Umbilical cord (tissue), 2 donors: ENCODE measurements around the gene DNMT3A. TPM values are rescaled to one million over a fixed set of nuclear protein-coding genes. Genes with fewer than 3 reads are reported as not detected.

Experiments used
- DNase-seq: peaks from one replicate; pipeline ENCODE4 v3.0.0-alpha.2; 2015; ENCODE audit warnings: low spot score
- total RNA-seq: library from RNA; depleted of rRNA; stranded (reverse); fragments of >200 nt; gene quantifications from one replicate; pipeline ENCODE4 v1.2.3, GENCODE V29; 2014; ENCODE audit warnings: low replicate concordance; ENCODE audit not compliant: insufficient read depth

DNMT3A gene
- total RNA-seq = 40.2 TPM

DNA sequence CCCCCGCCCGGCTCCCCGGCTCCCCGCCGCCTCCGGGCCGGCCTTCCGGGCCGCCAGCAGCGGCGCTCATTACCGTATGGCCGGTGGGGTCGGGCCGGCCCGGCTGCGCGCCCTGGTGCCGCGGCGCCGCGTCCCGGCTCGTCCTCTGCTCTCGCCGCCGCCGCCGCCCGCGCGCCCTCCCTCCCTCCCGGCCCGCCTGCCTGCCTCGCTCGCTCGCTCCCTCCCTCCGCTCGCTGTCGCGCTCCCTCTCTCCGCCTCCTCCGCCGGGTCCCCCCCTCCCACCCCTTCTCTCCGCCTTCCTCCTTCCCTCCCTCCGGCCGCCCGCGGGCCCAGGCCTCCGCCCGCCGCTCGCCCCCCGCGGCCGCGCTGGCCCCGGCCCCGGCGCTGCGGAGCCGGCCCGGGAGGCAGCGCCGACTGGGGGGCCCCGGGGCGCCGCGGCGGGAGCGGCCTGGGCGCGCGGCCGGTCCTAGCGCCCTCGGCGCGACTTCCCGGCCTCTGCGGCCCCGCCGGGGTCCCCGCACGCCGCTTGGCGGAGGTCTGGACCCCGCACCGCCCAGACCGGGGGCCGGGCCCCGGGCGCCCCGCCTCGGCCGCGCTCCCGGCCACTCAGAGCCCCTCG, at the start of gene DNMT3A:
DNMT3A (minus strand) TSS at position 173 of the 619 bp plus-strand sequence. CDS start 27,941 bp downstream, outside the sequence.
- peak; percentile 86 for DNase-seq

DNA sequence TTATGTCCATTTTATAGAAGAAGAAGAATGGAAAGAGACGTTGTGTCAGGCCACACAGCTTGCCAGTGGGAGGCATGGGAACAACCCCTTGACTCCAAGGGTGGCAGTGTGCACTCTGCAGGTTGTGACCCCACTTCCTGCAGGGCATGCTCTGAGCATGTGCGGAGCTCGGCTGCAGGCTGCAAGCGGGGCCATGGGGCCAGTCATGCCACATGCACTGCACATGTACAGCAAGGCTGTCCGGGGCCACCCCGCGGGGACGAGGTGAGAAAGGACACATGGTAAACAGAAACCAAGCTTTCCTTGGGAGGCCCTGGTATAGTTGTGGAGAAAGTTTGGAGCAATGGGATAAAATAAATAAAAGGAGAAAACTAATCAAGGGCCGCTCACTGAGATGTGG, 47.4 kb upstream of the DNMT3A start:
- no peak for DNase-seq

DNA sequence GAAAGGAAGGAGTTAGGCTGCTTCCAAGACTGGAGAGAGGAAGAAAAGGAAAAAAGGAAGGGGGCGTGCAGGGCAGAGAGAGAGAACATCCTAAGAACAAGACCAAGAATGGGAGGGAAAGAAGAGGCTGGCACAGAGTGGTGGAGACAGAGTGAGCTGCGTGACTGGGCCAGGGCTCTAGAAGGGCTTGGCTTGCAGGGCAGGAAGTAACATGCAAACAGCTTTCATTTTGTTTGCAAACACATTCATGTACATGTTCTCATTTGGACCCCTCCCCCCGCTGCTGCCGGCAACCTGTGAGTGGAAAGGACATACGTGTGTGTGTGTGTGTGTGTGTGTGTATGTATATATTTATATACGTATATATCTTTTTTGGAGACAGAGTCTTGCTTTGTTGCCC, 46.8 kb upstream of the DNMT3A start:
- DNase-seq = no peak

DNA sequence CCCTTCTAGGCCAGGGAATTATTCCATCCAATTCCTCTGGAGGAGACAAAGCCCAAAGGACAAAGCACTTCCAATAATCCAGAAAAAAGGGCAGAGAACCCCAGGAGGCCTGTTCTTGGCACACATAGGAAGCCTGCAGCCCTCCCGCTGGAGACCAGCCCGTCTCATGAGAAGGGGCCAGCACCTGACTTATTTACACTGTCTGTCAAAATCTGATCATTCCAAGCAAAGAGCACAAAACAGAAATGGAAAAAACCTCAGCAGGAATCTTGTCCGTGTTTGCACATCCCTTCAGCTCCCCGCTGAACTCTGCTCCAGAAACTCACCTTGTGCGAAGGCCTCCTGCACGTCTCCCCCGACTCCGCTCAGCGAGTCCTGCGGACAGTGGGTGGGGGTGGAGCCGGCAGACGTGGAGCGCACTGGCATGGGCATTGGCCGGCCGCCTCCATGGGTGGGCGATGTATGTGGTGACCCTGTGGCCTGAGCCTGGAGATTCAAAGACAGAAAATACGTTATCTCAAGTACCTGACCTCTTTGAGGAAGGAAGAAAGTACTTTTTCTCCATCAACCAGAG, 46.2 kb upstream of the DNMT3A start:
- DNase-seq = no peak

DNA sequence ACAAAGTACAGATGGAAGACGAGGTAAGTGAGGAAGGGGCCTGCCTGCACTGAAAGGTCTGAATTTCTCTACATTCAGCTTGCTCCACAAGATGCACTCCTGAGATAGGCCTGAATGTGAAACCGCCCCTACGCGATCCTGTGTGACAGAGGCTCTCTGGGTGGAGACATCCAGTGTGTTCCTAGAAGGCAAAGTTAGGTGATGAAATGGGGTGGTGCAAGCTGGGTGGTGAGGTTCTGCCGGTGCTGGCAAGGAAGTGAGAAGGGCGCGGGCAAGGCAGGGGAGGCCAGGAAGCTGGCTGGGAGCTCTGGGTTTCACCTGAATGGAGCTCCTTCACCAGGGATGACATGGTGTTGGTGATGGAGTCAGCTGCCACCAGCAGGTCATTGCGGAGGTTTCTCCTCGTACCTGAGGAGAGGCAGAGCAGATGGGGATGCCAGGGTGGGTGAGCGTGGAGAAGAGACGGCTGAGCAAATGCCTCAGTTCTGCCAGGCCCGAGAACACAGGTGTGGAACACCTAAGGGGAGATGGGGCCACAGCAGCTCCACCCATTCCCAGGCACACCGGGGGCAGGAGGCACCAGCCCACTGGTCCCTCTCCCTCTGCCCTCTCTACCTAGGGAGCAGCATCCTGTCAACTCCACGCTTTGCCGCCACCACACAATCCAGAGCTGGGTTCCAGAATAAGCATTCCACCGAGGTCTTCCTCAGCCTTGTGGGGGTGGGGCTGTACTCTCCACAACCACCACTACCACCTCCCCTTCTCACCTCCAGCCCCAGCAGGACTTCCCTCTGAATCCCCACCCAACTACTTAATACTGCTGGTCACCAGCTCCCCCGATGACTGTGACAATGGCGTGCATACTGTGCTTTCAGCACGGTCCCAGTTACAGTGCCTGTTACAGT, 45.5 kb upstream of the DNMT3A start:
- no peak for DNase-seq

DNA sequence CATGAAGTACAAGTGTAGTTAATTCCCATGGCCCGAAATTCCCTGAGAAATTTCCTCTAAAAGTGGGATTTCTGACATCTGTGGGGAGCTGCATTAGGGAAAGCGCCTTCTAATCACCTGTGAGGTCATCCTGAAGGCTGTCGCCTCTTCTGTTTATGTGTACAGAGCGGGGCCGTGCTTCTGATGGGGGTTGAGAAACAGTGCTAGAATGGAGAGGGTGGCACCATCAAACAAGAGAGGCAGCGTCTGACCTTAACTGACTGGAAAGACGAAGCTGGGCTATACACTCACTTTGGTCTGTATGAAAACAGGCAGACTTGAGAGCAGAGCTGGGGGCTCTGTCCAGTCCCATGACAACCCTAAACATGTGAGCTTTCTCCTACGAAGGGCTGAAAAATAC, 44.2 kb upstream of the DNMT3A start:
- DNase-seq = no peak

DNA sequence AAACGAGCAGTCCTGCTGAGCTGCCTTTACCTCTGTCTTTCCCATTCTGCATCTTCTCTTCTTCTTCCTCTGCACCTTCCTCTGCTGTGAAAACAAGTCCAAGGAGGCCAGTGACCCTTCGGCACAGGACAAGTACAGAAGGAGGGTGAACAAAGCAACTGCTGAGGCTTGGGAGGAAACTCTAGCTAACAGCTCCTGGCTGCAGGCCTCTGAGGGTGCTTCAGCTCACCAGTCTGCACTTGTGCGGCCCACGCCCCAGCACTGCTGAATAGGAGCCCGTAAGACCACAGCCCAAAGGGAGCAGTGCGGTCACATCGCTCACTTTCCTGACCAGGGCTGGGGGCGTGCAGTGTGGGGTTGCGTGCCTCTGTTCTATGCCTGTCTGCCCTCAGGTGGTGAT, 42.1 kb upstream of the DNMT3A start:
- DNase-seq = no peak

DNA sequence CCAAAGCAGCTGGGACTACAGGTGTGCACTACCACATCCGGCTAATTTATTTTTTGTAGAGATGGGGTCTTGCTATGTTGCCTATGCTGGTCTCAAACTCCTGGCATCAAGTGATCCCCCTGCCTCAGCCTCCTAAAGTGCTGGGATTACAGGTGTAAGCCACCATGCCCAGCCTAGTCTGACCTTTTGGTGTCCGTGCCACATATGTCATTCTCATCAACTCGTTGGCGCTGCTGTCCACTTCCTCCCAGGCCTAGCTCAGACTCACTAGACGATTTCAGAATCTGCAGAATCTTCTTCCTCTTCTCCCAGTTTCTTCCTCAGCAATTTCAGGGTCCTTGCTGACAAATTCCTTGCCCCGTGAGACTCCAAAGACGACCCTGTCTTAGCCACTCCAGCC, 39.8 kb upstream of the DNMT3A start:
- DNase-seq = no peak

DNA sequence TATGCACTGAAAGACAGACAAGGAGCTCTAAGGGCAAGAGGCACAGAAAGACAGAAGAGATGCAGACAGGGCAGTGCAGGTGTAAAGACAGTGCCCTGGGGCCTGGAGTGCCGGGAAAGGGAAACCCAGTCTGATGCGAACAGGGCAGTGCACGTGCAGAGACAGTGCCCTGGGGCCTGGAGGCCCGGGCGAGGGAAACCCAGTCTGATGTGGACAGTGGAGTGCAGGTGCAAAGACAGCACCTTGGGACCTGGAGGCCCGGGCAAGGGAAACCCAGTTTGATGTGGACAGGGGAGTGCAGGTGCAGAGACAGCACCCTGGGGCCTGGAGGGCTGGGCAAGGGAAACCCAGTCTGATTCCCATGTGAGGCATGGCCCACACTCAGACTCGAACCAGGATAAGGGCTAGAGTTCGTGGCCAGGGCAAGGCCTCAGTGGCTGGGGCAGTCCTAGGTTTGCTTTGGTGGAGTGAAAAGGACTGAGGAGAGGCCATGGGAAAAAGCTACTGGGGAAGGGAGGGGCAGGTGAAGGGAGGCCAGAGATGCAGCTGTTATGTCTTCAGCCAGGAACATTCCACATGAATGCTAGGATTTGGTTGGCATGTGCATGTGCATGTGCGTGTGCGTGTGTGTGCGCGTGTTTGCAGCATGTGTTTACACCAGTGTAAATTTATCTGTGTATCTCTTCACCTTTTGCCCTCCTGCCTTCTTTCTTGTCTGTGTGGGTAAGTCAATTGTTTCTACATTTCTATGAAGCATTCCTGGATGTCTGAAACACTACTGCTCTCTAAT, 39.1 kb upstream of the DNMT3A start:
- peak; percentile 55 for DNase-seq

DNA sequence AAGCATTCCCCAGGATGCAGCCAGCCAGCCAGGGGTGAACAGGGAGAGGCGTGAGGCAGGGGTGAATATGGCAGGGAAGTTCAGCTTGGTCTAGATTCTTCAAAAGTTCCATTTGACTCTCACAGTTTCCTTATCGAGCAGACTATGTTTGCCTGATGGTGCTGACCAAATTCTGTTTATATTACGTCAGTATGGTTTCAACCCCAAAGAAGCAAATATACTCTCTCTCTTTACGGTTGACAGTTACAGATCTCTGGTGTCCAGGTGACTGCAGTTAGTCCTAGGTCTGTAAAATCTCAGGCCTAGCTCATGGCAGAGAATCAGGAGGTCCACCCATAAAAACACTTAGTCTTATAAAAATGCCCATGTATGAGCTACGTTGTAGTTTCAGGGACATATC, 38.3 kb upstream of the DNMT3A start:
- no peak for DNase-seq

DNA sequence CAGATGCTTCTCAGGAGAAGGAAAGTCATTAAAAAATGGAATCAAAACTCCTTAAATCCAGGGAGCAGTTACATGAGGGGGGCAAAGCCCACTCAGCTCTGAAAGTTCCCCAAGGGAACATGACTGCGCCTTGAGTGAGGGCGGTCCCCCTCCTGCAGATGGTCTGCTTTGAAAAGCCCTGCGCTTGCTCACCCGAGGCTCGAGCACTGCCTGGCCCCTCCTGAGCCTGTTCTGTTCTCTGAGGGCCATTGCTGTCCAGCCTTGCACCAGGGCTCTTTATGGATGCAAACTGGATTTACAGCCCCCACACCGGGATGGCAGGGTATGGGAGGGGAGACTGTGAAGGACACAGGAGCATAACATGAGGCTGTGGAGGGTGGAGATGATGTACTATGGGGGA, 37.8 kb upstream of the DNMT3A start:
- no peak for DNase-seq

DNA sequence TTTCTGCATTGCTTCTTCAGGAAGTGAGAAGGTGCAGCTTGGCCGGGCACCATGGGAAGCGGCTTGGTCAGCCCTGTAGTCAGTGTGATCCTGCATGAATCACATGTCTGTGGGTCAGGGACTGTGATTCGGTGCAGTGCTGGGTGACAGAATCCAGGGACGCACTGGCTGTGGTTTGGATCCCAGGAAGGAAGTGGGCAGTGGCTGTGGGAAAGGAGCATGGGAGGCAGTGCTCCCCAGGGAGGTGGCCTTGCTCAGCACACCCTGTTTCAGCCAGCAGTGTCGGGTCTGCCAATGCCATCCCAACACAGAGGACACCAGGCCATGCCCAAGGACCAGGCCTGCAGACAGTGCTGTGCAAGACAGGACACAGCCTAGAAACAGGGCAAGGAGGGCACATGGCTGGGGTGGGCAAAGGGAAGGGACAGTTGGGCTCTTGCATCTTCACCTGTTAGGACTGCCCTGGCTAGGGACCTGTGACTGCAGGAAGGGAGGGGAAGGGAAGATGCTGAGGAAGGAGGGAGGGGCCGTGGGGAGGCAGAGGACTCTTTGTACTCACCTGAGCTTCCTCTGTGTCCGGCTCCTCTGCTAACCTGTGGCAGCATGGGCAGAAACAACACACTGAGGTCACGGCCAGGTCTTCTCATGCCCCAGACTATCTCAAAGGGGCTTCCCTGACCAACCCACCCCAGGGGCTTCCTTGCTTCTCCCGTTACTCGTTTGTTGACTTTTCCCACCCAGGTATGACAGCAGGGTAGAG, 37.2 kb upstream of the DNMT3A start:
- DNase-seq = no peak

DNA sequence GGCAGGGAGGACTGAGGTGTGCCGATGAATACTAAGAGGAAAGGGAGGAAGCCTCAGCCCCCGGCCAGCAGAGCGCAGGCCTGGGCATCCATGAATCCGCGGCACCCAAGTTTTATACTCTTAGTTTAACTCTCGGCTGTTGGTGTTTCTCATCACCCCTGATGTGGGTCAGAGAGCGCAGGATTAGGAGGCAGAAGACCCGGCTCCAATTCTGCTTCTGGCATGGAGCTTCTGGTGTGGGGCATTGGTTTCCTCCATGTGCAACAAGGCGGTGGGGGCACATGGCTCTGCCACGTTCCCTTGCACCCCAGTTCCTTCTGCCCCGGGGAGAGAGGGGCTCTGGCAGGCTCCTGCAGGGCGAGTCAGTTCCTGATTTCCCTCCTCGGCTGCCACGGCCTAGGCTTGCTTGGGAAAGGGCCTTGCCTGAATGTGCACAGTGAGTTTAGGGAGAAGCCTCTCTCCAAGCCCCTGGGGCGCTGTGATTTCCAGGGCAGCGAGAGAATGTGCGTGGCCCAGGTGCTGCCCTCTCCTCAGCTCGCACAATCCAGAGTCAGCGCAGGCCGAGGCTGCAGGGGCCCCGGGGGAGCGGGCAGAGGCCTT, 36.2 kb upstream of the DNMT3A start:
- no peak for DNase-seq

DNA sequence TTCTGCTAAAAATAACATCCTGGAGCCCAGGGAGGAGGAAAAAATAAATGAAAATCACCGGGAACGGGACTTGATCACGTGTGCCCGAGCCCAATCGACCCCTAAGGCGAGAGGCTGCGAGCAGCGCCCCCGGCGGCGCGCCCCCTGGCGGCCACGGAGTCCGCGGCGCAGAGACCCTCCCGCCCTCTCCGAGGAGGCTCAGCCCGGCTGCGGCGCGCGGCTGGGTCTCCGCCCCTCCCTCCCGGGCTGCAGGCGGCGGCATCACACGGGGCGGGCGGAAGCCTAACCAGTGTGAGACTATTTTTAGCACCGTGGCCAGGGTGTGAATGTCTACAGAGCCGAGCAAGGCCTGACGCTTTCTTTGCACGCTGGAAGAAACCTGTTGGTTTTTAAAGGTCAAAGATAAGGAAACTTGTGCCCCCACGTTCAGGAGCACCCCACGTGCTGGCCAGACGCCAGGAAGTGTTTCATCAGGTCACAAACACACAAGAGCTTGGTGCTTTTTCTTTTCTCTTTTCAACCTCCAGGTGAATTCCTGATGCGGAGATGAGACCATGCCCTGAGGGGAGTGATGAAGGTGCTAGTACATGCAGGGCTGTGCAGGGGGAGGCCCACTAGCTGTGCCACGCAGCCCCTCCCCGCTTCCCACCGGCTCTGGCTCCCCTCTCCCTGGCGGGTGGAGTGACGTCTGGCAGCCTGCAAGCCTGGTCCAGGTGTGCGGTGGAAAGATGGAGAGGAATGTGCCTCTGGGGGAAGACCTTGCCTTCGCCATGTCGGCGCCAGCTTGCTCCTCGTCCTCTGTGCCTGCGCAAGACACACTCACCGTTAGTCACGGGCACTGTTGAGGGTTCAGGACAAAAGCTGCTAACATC, 35.3 kb upstream of the DNMT3A start:
- DNase-seq = peak; percentile 93

DNA sequence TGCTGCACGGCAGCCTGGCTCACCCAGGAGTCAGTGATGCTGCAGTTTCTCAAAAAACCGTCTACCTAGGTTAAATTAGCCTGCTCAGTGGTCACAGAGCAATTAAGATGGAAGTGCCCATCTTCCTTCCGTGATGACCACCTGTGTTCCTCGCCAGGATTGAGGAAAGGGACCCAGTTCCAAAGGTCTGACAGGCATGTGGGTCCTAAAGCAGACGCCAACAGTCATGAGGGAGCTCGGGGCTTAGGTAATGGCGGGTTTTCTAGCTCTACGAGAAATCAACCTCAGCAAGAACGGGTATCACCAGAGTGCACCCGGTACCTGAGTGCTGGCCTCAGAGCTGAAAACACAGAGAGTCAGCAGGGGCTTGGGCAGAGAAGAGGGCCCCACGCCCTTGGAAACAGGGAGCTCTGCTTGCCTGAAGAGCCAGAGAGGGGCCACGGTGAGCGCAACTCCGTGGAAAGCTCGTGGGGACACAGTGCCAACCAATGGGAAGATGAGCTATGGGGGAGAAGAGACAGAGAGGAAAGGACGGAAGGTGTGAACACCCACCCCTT, 34.3 kb upstream of the DNMT3A start:
- no peak for DNase-seq

DNA sequence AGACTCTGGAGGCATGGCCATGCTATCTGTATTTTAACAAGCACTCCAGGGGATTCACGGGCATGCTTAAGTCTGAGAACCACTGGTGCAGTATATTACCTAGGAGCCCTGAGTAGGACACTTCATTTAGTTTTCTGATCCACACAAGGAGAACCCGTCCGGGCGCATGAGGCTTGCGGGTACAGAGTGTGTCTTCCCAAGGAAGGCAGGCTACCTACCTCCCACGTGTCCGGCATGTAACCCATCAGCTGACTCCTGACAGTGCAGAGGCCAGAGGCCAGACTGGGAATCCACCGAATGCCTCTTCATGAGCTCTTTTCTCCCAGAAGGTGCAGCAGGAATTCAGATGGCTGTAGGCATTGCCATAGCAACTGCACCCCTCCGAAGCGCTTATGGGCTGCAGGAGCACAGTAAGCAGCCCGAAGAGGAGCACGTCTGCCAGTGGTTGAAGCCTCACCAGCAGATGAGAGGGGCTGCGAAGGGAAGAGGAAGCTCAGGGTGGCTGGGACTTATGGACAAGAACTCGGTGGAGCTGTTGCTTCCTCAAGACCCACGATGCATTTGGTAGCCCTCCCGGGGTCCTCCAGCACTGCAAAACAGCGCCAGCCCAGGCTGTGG, 33.8 kb upstream of the DNMT3A start:
- no peak for DNase-seq

DNA sequence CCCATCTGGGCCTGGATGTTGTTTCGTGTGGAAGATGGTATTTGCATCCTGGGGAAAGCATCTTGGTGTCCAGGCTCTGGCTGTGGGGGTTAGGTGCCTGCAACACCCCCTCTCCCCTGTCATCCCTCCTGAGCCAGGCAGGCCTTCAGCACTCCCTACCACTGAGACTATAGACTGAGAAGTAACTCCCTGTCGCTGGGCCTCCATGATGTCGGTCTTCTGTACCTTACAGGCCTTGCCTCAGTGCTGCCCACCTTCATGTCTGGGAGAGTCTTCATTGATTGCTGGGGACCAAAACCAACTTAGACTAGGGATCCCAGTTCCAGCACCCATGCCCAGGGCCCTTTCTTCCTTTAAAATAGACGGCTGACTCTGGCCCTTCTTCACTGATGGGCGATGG, 33.1 kb upstream of the DNMT3A start:
- no peak for DNase-seq

DNA sequence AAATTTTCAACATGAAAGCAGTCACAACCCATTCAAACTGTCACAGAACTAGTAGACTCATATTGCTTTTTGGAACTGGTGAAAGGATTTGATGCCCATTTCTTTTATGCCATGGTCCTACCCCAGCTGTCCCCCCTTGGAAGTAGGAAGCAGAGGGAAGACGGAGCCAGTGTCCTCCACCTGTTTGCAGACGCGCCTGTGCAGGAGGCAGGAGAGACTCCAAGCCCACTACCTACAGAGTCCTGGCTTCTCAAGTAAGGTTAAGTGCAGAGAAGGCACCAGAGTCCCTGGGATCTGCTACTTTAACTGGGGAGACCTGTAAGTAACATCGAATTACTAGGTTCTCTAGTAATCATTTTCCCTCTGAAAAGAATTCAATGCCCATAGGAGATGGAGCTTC, 32.7 kb upstream of the DNMT3A start:
- no peak for DNase-seq
